Endothelial cell (in vitro differentiated cells): ENCODE data around the gene FAAP100. TPM values are rescaled to one million over a fixed set of nuclear protein-coding genes. Genes with fewer than 3 reads are reported as not detected.
A peak's percentile ranks its signal among the peaks of the same experiment; 100 is the strongest.

Experiments
- DNase-seq: peaks from one replicate; pipeline ENCODE4 v3.0.0; 2021; ENCODE audit warnings: low spot score
- H3K27ac Mint-ChIP-seq: one replicate; pipeline ENCODE4 v1.8.0; 2021; ENCODE audit warnings: mixed read lengths, inconsistent platforms; ENCODE audit not compliant: unreplicated experiment
- H3K27me3 Mint-ChIP-seq: one replicate; pipeline ENCODE4 v1.8.0; 2021; ENCODE audit warnings: mild to moderate bottlenecking, moderate library complexity, mixed read lengths, inconsistent platforms; ENCODE audit not compliant: unreplicated experiment
- H3K36me3 Mint-ChIP-seq: one replicate; pipeline ENCODE4 v1.8.0; 2021; ENCODE audit warnings: mild to moderate bottlenecking, low read depth, mixed read lengths, inconsistent platforms; ENCODE audit not compliant: unreplicated experiment
- H3K4me1 Mint-ChIP-seq: one replicate; pipeline ENCODE4 v1.8.0; 2021; ENCODE audit warnings: mild to moderate bottlenecking, mixed read lengths, inconsistent platforms; ENCODE audit not compliant: unreplicated experiment
- H3K4me3 Mint-ChIP-seq: one replicate; pipeline ENCODE4 v1.8.0; 2021; ENCODE audit warnings: mild to moderate bottlenecking, mixed read lengths, inconsistent platforms; ENCODE audit not compliant: unreplicated experiment
- H3K9me3 Mint-ChIP-seq: one replicate; pipeline ENCODE4 v1.8.0; 2021; ENCODE audit warnings: mixed read lengths, inconsistent platforms; ENCODE audit not compliant: unreplicated experiment
- total RNA-seq: library from RNA; stranded (reverse); fragmentation: NEBNext Ultra II Directional; extraction: Animal tissue kit (Norgen Biotek cat#: 25700); gene quantifications from one replicate; pipeline ENCODE4 v1.2.1, GENCODE V29; 2021; ENCODE audit not compliant: unreplicated experiment
- TF ChIP-seq, protein P1 (sequence below): fragments of 200-600 bp; sonication (generic); IDR thresholded peaks from one replicate; pipeline ENCODE4 v1.5.0; 2021; ENCODE audit warnings: antibody characterized with exemption; ENCODE audit not compliant: unreplicated experiment

FAAP100 gene
- total RNA-seq, 1 donor from 2014 or later: 40.6 TPM

DNA sequence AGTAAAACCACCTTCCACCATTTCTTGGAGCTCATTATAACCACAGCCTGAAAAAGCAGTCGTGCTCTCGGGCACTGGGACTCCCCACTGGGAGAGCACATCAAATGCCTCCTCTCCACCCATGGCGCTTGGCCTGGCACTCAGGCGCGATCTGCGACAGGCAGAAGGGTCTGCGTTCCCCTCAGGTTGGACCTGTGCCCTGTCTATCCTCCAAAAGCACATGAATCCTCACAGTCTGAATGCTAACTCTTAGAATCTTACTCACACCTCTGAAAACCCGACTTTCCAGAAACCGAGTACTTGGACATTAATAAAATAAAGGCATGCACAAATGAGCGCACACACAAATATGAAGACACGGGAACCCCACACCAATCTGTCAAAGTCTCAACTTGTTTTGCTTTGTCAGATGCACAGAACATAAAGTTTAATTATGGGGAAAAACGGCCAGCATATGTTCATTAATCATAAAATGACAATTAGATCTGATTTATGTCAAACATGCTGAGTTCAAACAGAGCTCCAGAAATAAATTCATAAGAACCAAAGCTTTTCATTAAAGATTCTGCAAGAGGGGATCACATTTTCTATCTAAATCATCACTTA lies 20.5 kb upstream of the FAAP100 start:
- no peak overlapping the region for H3K27ac Mint-ChIP-seq
- H3K27me3 Mint-ChIP-seq: peaks cover 2% of the 10 kb centered on the region
- peak overlapping the region; percentile 37 for H3K4me3 Mint-ChIP-seq
- no peaks in the 10 kb centered on the region for H3K4me1 Mint-ChIP-seq
- peaks cover 55% of the 10 kb centered on the region for H3K36me3 Mint-ChIP-seq
- TF ChIP-seq, protein P1, sequence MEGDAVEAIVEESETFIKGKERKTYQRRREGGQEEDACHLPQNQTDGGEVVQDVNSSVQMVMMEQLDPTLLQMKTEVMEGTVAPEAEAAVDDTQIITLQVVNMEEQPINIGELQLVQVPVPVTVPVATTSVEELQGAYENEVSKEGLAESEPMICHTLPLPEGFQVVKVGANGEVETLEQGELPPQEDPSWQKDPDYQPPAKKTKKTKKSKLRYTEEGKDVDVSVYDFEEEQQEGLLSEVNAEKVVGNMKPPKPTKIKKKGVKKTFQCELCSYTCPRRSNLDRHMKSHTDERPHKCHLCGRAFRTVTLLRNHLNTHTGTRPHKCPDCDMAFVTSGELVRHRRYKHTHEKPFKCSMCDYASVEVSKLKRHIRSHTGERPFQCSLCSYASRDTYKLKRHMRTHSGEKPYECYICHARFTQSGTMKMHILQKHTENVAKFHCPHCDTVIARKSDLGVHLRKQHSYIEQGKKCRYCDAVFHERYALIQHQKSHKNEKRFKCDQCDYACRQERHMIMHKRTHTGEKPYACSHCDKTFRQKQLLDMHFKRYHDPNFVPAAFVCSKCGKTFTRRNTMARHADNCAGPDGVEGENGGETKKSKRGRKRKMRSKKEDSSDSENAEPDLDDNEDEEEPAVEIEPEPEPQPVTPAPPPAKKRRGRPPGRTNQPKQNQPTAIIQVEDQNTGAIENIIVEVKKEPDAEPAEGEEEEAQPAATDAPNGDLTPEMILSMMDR: no peak
- no peaks in the 10 kb centered on the region for H3K9me3 Mint-ChIP-seq
- DNase-seq: no peak

DNA sequence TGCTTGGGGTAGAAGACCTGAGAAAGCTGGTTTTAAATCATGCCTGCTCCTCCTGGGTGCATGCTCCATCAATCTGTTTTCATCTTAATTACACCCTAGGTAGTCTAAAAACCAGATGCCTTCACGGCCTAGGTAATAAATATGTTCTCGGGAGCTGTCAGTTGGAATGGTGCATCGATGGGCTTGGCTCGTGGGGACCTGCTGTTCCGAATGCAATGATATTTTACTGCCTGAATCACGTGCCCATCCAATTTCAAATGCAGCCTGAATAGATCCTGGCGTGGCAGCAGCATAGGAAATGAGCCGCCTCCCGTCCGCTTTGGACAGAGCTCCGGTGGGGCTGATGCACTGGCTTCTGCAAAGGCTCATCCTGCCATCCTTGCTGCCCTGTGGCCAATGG lies 18.8 kb upstream of the FAAP100 start:
- no peak for DNase-seq
- no peak overlapping the region for H3K27ac Mint-ChIP-seq
- peaks cover 5% of the 10 kb centered on the region for H3K4me1 Mint-ChIP-seq
- H3K27me3 Mint-ChIP-seq: no peaks in the 10 kb centered on the region
- TF ChIP-seq, protein P1: no peak
- H3K36me3 Mint-ChIP-seq: peaks cover 43% of the 10 kb centered on the region
- no peak overlapping the region for H3K4me3 Mint-ChIP-seq
- H3K9me3 Mint-ChIP-seq: no peaks in the 10 kb centered on the region

DNA sequence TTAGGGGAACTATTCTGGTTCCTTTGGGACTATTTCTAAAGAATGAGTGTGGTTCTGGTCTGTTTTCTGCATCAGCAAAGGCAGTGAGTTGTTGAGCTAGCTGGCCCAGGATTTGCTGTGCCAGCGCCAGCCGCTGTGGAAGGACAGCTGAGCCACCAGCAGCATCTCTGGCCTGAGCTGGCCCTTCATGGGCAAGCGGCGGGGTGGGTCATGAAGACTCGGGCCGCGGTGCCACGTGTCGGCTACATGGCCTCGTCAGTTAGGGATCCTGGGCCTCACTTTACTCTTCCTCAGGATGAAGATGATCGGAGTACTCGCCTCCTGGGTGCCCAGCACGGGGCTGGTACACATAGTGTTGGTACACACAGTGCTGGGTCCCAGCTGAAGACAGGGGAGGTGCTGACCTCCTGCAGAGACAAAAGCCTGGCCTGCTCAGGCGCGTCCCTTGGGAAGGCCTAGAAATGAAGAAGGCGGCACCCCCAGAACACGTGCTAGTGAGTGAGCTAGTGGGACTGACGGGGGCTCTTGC lies 17.9 kb upstream of the FAAP100 start:
- Mint-ChIP-seq H3K9me3 (no peaks in the 10 kb centered on the region), H3K27ac (peak overlapping the region; percentile 13), H3K36me3 (peaks cover 45% of the 10 kb centered on the region), H3K4me3 (no peak overlapping the region), H3K4me1 (peaks cover 8% of the 10 kb centered on the region), H3K27me3 (peaks cover 2% of the 10 kb centered on the region)
- DNase-seq: no peak
- TF ChIP-seq, protein P1: no peak

DNA sequence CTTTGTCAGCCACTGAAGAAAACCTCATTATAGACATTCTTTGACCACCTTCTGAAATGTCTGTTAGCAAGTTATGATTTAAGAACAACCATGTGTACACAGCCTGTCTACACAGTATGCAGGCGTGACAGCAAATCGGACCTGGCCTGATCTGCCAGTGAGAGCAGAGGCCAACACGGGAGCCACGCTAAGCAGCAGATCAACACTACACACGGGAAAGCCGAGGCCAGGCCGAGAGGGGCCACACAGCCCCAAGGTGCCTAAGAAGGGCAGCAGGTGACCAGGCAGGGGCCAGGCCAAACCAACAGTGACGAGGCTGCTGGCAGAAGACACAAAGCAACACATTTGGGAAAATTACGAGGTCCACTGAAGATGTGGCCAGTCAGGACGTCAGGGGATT lies 16.3 kb upstream of the FAAP100 start:
- H3K36me3 Mint-ChIP-seq: peaks cover 39% of the 10 kb centered on the region
- peaks cover 2% of the 10 kb centered on the region for H3K27me3 Mint-ChIP-seq
- H3K27ac Mint-ChIP-seq: no peak overlapping the region
- TF ChIP-seq, protein P1: no peak
- DNase-seq: no peak
- no peak overlapping the region for H3K4me3 Mint-ChIP-seq
- H3K9me3 Mint-ChIP-seq: no peaks in the 10 kb centered on the region
- peaks cover 8% of the 10 kb centered on the region for H3K4me1 Mint-ChIP-seq

DNA sequence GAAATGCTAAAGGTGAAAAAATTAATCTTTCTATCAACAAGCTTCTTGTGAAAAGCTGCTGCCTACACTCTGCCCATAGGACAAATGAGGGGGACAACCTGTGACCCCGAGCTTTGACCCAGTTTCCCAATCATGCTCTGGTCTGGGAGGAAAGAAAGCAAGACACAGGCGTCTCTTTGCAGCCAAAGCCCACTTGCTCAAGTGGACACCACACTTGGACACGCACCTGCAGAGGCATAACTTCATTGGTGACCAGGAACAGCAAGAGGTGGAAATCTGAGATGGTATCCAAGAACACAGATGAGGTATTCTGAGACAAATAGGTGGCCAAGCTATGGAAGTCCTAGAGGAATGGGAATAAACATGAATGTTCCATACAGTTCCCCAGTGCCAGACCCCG lies 15.0 kb upstream of the FAAP100 start:
- H3K4me3 Mint-ChIP-seq: no peak overlapping the region
- peaks cover 2% of the 10 kb centered on the region for H3K27me3 Mint-ChIP-seq
- TF ChIP-seq, protein P1: no peak
- peaks cover 8% of the 10 kb centered on the region for H3K4me1 Mint-ChIP-seq
- H3K9me3 Mint-ChIP-seq: no peaks in the 10 kb centered on the region
- no peak for DNase-seq
- H3K27ac Mint-ChIP-seq: peak overlapping the region; percentile 89
- peaks cover 37% of the 10 kb centered on the region for H3K36me3 Mint-ChIP-seq
